Small intestine (tissue), 7 donors: Measurements from ENCODE around the gene SNORC. TPM values are rescaled to one million over a fixed set of nuclear protein-coding genes. Genes with fewer than 3 reads are reported as not detected.

ENCODE experiments used
- DNase-seq, 2 donors: peaks; one replicate each; pipeline versions ENCODE4 v3.0.0 to v3.0.0-alpha.2; 2013
- FAIRE-seq: peaks from 2 replicates; lab custom pipeline; 2012; peaks lifted over from hg19 to GRCh38; lab: Jason Lieb, UNC
- H3K27ac ChIP-seq, 3 donors: one replicate each; pipeline ENCODE4 v1.5.1; 2013; ENCODE audit warnings: low read length in 2 of 3, mild to moderate bottlenecking in 2 of 3, control low read depth in 1 of 3, inconsistent platforms in 1 of 3, low read depth in 1 of 3, moderate library complexity in 1 of 3
- H3K27me3 ChIP-seq, 3 donors: one replicate each; pipeline ENCODE4 v1.6.1; 2013; ENCODE audit warnings: low read length in 3 of 3, inconsistent platforms in 1 of 3; ENCODE audit not compliant: control insufficient read depth in 3 of 3, insufficient read depth in 3 of 3
- H3K36me3 ChIP-seq, 3 donors: one replicate each; pipeline ENCODE4 v1.6.1; 2013; ENCODE audit warnings: low read length in 3 of 3, inconsistent platforms in 1 of 3, low read depth in 1 of 3, mild to moderate bottlenecking in 1 of 3, moderate library complexity in 1 of 3; ENCODE audit not compliant: control insufficient read depth in 3 of 3, insufficient read depth in 2 of 3
- H3K4me1 ChIP-seq, 3 donors: one replicate each; pipeline ENCODE4 v1.6.1; 2013; ENCODE audit warnings: low read length in 2 of 3, inconsistent platforms in 1 of 3, low read depth in 1 of 3, mild to moderate bottlenecking in 1 of 3, moderate library complexity in 1 of 3; ENCODE audit not compliant: control insufficient read depth in 3 of 3, insufficient read depth in 2 of 3
- H3K4me3 ChIP-seq, 3 donors: one replicate each; pipeline ENCODE4 v1.5.1; 2013; ENCODE audit warnings: low read length in 3 of 3, control low read depth in 1 of 3, inconsistent platforms in 1 of 3, low read depth in 1 of 3, mild to moderate bottlenecking in 1 of 3, moderate library complexity in 1 of 3
- H3K9me3 ChIP-seq, 2 donors: one replicate each; pipeline ENCODE4 v1.6.1; 2013; ENCODE audit warnings: low read depth in 1 of 2, low read length in 1 of 2; ENCODE audit not compliant: control insufficient read depth in 2 of 2, insufficient read depth in 1 of 2
- WGBS, 3 donors: extraction: QIAGEN DNeasy Blood & Tissue Kit; methylation state at CpG; one replicate each; pipeline ENCODE4 v1.1.7; 2013; 5-methylcytosine and 5-hydroxymethylcytosine counted together
- polyA plus RNA-seq, 4 donors: library from polyadenylated mRNA; stranded (reverse) in 3 of 4; unstranded in 1 of 4; fragments of 200-250 nt in 3 of 4; fragments of 120-200 nt in 1 of 4; gene quantifications; one replicate each; pipeline versions ENCODE4 v1.2.1 to v1.2.3, GENCODE V29; 2013
- donor health status: healthy with polysubstance abuse.
- donor health status: control.
- donor health status: control.
- donor health status: Bipolar disorder and iron deficiency.
- donor health status: healthy.

SNORC gene
- polyA plus RNA-seq, 4 donors: 6.3 to 16.5 (median 10.4) TPM

DNA sequence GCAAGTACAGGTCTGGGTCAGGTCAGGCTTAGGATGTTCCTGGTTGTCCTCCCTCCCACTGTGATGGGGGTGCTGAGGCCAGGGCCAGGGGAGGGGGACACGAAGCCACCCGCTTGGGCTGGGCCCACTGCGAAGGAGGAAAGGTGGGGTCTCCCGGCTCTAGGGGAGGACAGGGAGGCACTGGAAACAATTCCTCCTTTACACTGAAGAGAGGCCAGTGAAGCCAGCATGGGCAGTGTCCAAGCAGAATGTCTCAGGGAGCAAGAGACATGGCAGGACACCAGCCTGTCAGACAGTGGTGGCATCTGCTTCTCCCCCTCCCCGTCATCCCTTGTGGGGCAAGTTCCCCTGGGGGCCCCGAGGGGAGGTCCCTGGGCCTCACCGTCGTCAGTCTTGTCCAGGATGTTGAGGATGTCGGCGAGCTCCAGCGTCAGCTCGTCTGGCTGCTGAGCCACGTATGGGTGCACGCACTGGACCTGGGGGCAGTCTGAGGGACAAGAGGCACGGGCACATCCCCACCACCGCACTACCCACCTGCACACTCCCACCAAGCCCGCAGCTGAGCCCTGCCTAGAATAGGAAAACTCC, 10.8 kb downstream of the SNORC start:
- WGBS, 3 donors: 71 to 76% (median 73%) methylated on average over 17 of the region's 17 CpGs
- Histone ChIP-seq H3K27ac (no peak overlapping the region), H3K4me1 (peaks cover 0 to 7% (median 0%) of the 10 kb centered on the region in 3 donors), H3K9me3 (no peaks in the 10 kb centered on the region), H3K27me3 (no peaks in the 10 kb centered on the region), H3K36me3 (peaks cover 0 to 72% (median 14%) of the 10 kb centered on the region in 3 donors), H3K4me3 (no peak overlapping the region)
- no peak for DNase-seq
- FAIRE-seq: no peak

DNA sequence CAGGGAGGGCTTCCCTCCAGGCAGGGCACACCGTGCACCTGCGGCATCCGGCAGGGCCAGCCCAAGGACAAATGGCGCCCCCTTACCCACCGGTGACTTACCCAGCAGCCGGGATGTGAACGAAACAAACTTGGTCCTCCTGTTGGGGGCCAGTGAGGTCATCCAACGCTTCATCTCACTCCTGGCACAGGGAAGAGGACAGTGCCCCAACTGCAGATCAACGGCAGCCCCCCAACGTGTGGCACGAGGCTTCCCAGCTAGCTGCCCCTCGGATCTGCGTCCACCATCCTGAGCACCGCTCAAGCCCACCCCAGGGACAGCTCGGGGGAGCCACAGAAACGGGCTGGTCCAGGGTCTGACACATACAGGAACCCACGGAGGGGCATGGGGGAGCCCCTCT, 12.0 kb downstream of the SNORC start:
- no peak for FAIRE-seq

DNA sequence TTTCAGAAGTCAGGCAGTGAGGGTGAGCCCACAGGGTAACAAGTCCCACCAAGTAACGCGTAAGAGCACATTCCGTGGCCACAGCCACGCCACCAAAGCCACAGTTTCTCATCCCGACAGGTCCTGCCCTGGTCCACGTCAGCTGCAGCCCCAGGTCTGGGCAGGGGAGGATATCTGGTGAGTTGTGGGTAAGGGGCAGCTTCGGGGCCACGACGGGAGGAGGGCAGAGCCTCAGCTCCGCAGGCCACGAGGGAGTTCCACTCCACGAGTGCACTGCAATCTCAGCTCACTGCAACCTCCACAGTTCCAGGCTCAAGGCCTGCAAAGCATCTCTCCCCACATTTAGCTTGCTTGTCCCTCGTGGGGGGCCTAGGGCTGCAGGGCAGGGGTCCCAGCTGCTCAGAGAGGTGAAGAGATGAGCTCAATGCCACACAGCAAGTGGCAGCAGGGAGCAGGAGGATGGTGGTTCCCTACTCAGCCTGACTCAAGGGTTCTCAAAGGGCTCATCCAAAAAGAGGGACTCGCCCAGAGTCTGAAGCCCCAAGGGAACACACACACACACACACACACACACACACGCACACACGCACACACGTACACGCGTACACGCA, 12.5 kb downstream of the SNORC start:
- WGBS, 3 donors: 88 to 91% (median 90%) methylated on average over 20 of the region's 20 CpGs
- no peak overlapping the region for H3K4me3 ChIP-seq
- H3K9me3 ChIP-seq: no peaks in the 10 kb centered on the region
- DNase-seq: no peak
- H3K27me3 ChIP-seq: no peaks in the 10 kb centered on the region
- H3K36me3 ChIP-seq: peaks cover 0 to 85% (median 23%) of the 10 kb centered on the region in 3 donors
- H3K4me1 ChIP-seq: no peaks in the 10 kb centered on the region
- no peak overlapping the region for H3K27ac ChIP-seq
- no peak for FAIRE-seq

More for the DNA sequence above, 12.0 kb downstream of the SNORC start:
- no peak for DNase-seq
- Histone ChIP-seq H3K27me3 (no peaks in the 10 kb centered on the region), H3K4me3 (no peak overlapping the region), H3K36me3 (peaks cover 0 to 81% (median 18%) of the 10 kb centered on the region in 3 donors), H3K9me3 (no peaks in the 10 kb centered on the region), H3K4me1 (peaks cover 0 to 2% (median 0%) of the 10 kb centered on the region in 3 donors), H3K27ac (no peak overlapping the region)
- 91 to 95% (median 92%) methylated on average over 14 to 17 of the region's 17 CpGs for WGBS, 3 donors

DNA sequence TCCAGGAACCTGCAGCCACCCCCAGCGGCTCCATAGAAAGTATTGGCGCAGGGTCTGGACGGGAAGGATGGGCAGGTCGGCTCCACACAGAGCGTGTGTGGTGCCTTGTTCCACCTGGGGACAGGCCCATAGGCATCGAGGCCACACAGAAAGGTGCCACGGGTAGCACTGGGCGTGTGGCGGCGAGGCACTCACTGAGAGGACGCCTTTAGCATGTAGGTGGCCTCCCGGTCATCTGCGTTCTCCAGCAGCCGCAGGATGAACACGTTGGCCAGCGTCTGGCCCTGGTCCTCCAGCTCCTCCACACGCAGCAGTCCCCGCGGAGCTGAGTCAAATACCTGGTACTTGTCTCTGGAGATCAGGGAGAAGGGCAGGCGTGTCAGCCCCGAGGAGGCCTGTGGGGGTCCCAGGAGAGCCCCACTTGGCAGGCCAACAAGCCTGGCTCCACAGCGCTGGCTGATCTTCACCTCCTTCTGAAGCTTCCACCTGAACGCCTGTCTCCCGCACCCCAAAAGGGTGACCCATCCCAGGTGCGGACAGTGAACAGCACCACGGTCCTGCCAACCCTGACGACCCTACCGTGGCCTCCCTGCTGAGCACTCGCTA, 13.2 kb downstream of the SNORC start:
- H3K27me3 ChIP-seq: no peaks in the 10 kb centered on the region
- peaks cover 0 to 80% (median 26%) of the 10 kb centered on the region in 3 donors for H3K36me3 ChIP-seq
- no peak overlapping the region for H3K4me3 ChIP-seq
- DNase-seq (no peak), FAIRE-seq (no peak)
- 91 to 95% (median 93%) methylated on average over 27 to 29 of the region's 29 CpGs for WGBS, 3 donors
- no peaks in the 10 kb centered on the region for H3K9me3 ChIP-seq
- H3K27ac ChIP-seq: no peak overlapping the region
- H3K4me1 ChIP-seq: no peaks in the 10 kb centered on the region

DNA sequence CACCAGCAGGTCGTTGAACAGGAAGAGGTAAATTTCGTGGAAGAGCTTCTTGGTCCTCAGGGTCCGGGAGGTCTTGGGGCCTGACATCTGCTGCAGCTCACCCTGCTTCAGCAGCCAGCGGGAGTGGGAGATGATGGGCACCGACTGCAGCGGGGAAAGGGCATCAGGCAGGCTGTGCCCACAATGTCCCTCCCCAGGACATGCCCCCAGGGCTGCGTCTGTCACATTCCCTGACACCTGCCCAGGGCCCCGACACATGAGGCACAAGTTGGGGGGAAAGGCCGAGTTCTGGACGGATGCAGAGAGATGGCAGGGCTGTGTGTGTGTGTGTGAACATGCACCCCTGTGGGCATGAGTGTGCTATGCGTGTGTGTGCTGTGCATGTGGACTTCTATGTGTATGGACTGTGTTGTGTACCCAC, 13.9 kb downstream of the SNORC start:
- 81 to 86% (median 83%) methylated on average over 11 of the region's 11 CpGs for WGBS, 3 donors
- DNase-seq: no peak
- no peak for FAIRE-seq

DNA sequence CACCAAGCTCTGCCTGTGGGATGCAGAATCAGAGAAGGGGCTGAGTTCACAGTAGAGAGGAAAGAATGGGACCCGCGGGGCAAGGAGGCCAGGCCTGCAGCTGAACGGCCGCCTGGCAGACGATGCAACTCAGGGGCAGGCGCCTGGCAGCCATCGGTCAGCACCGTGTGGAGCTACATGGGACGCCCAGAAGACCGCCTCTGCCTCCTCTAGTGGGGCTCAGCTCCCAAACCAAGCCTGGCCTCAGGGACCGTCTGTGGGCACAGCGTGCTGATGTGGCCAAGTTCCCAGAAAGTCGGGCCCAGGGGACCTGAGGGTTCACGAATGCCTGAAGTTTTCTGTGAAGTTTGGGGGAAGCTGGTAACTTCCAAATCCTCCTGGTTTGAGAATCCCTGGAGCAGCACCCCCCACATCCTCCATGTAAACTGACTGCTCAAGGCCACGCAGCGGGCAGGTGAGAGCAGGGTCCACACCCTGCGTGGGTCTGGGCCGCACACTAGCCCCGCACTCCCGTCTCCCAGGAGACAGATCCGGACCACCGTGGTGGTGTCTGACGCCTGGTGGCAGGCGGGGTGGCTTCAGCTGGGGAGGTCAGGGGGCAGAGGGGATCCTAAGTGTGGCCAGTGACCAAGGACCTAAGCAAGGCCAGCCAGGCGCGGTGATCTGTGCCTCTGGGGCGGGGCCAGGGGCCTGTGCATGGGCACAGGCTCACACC, 14.6 kb downstream of the SNORC start:
- WGBS, 3 donors: 85 to 92% (median 89%) methylated on average over 27 of the region's 27 CpGs
- H3K4me3 ChIP-seq: no peak overlapping the region

More for the DNA sequence above, 13.9 kb downstream of the SNORC start:
- Histone ChIP-seq H3K27me3 (no peaks in the 10 kb centered on the region), H3K36me3 (peaks cover 0 to 76% (median 26%) of the 10 kb centered on the region in 3 donors), H3K27ac (no peak overlapping the region), H3K4me3 (no peak overlapping the region), H3K4me1 (no peaks in the 10 kb centered on the region), H3K9me3 (no peaks in the 10 kb centered on the region)

DNA sequence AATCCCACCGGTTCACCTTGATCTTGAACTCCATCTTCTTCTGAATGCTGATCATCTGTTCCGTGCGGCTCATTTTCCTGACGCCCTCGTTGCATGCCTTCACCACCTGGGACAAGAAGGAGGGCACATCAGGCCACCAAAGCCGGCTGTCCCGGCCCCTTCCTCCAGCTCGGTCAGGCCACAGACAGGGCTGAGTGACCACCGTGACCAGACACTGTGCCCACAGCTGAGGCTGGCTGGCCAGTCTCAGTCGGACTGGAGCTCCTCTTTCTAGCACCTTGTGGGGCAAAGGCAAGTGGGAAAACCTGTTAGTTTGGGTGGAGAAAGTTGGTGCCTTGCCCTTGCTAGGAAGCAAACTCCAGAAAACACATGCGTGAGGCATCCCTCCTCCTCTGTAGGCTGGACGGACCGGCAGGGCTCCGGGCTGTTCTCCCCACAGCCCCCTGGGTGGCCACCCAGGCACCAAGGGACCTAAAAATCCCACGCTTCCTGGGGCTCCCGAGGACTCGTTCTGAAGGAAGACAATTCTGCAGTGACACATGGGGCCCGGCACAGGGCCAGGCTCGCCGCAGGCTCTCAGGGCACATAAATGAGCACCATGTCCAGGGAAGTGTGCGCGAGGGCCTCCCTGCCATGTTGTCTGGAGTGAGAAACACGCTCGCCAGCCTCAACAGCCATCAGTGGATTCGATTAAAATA, 15.3 kb downstream of the SNORC start:
- Histone ChIP-seq H3K4me3 (no peak overlapping the region), H3K9me3 (no peaks in the 10 kb centered on the region)
- DNase-seq: no peak

More for the DNA sequence above, 14.6 kb downstream of the SNORC start:
- H3K27me3 ChIP-seq: no peaks in the 10 kb centered on the region
- no peaks in the 10 kb centered on the region for H3K4me1 ChIP-seq
- H3K36me3 ChIP-seq: peaks cover 0 to 71% (median 26%) of the 10 kb centered on the region in 3 donors
- no peak overlapping the region for H3K27ac ChIP-seq
- H3K9me3 ChIP-seq: no peaks in the 10 kb centered on the region
- DNase-seq (no peak), FAIRE-seq (no peak)

DNA sequence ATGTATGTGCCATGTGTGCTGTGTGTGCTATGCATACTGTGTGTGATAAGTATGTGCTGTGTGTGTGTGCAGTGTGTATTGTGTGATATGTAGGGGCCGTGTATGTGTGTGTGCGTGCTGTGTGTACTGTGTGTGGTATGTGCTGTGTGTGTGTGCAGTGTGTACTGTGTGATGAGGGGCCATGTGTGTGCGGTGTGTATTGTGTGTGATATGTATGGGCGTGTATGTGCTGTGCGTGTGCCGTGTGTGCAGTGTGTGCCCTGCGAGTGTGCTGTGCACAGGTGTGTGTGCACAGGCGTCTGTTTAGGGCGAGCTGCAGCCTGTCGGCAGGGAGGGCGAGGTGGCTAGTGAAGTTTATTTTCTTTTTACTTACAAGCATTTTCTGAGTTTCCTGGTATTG, 16.1 kb downstream of the SNORC start:
- H3K9me3 ChIP-seq: no peaks in the 10 kb centered on the region
- H3K27me3 ChIP-seq: no peaks in the 10 kb centered on the region
- H3K4me3 ChIP-seq: no peak overlapping the region
- WGBS, 3 donors: 84 to 90% (median 89%) methylated on average over 11 of the region's 11 CpGs
- DNase-seq (no peak), FAIRE-seq (no peak)
- H3K4me1 ChIP-seq: no peaks in the 10 kb centered on the region
- H3K36me3 ChIP-seq: peaks cover 0 to 57% (median 27%) of the 10 kb centered on the region in 3 donors
- no peak overlapping the region for H3K27ac ChIP-seq

More for the DNA sequence above, 15.3 kb downstream of the SNORC start:
- WGBS, 3 donors: 86 to 88% (median 87%) methylated on average over 24 to 25 of the region's 25 CpGs
- Histone ChIP-seq H3K4me1 (no peaks in the 10 kb centered on the region), H3K27me3 (no peaks in the 10 kb centered on the region), H3K36me3 (peaks cover 0 to 64% (median 26%) of the 10 kb centered on the region in 3 donors), H3K27ac (no peak overlapping the region)
- no peak for FAIRE-seq
